ENCODE data around the gene TESK1. TPM values are rescaled to one million over a fixed set of nuclear protein-coding genes. Genes with fewer than 3 reads are reported as not detected.

Gene TESK1
- total RNA-seq, 1 donor from 2014 or later: 5.2 TPM

DNA sequence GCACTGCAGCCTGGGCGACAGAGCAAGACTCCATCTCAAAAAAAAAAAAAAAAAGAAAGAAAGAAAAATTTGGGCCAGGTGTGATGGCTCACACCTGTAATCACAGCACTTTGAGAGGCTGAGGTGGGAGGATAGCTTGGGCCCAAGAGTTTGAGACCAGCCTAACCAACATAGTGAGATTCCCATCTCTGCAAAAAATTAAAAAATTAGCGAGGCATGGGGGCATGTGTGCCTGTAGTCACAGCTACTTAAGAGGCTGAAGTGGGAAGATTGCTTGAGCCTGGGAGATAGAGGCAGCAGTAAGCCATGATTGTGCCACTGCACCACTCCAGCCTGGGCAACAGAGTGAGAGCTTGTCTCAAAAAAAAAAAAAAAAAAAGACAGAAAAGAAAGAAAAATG is 48.5 kb downstream of the TESK1 start:
- H3K4me3 Mint-ChIP-seq: no peak overlapping the region
- no peak overlapping the region for H2AFZ ChIP-seq (replicated peaks)
- H3K36me3 Mint-ChIP-seq: peaks cover 2% of the 10 kb centered on the region
- peaks cover 9% of the 10 kb centered on the region for H3K4me1 ChIP-seq
- H3K4me2 ChIP-seq: no peak overlapping the region
- no peaks in the 10 kb centered on the region for H3K36me3 ChIP-seq
- H3K4me3 ChIP-seq: no peak overlapping the region
- H3K27ac ChIP-seq: no peak overlapping the region
- no peak for DNase-seq (ENCODE audit: low spot score)
- H4K20me1 ChIP-seq (ENCODE audit: low read depth): no peaks in the 10 kb centered on the region
- peaks cover 19% of the 10 kb centered on the region for H3K4me1 Mint-ChIP-seq
- H3K27me3 Mint-ChIP-seq (ENCODE audit: insufficient read depth, low read depth): peaks cover 19% of the 10 kb centered on the region
- TF ChIP-seq EZH2 (IDR thresholded peaks at IDR 0.05) (no peak), EZH2phosphoT487 (IDR thresholded peaks at IDR 0.05) (no peak), CTCF (IDR thresholded peaks at IDR 0.05) (no peak)
- peaks cover 15% of the 10 kb centered on the region for H3K27me3 ChIP-seq
- peaks cover 3% of the 10 kb centered on the region for H3K9me3 Mint-ChIP-seq
- no peak overlapping the region for H3K27ac Mint-ChIP-seq
- no peak overlapping the region for H3K9ac ChIP-seq
- H3F3A ChIP-seq (ENCODE audit: low read depth): peaks cover 19% of the 10 kb centered on the region
- no peaks in the 10 kb centered on the region for H3K9me3 ChIP-seq (ENCODE audit: low read depth)
- H3K79me2 ChIP-seq (ENCODE audit: low read depth): no peaks in the 10 kb centered on the region

DNA sequence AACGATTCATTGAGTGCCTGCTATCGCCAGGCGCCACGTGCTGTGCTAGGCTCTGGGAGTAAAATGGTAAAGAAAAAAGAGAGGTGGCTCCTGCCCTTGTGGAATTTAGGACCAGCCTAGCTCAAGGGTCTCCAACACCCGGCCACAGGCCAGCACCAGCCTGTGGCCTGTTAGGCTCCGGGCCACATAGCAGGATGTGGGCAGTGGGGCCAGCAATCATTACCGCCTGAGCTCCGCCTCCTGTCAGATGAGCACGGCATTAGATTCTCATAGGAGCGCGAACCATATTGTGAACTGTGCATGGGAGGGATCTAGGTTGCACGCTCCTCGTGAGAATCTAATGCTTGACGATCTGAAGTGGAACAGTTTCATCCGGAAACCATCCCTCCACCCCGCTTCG is 51.3 kb downstream of the TESK1 start:
- Histone ChIP-seq H3K4me2 (no peak overlapping the region), H4K20me1 (ENCODE audit: low read depth) (peaks cover 10% of the 10 kb centered on the region), H3K27ac (no peak overlapping the region), H3K4me1 (no peaks in the 10 kb centered on the region), H3F3A (ENCODE audit: low read depth) (peaks cover 37% of the 10 kb centered on the region), H3K36me3 (no peaks in the 10 kb centered on the region), H3K4me3 (no peak overlapping the region), H3K9ac (no peak overlapping the region), H3K9me3 (ENCODE audit: low read depth) (no peaks in the 10 kb centered on the region), H3K27me3 (peaks cover 15% of the 10 kb centered on the region), H3K79me2 (ENCODE audit: low read depth) (peaks cover 8% of the 10 kb centered on the region), H2AFZ (replicated peaks) (no peak overlapping the region)
- Mint-ChIP-seq H3K27ac (no peak overlapping the region), H3K27me3 (ENCODE audit: insufficient read depth, low read depth) (peaks cover 16% of the 10 kb centered on the region), H3K4me3 (peak overlapping the region; percentile 91), H3K9me3 (peaks cover 3% of the 10 kb centered on the region), H3K36me3 (peaks cover 22% of the 10 kb centered on the region), H3K4me1 (peaks cover 35% of the 10 kb centered on the region)
- no peak for DNase-seq (ENCODE audit: low spot score)
- no peak for TF ChIP-seq CTCF (IDR thresholded peaks at IDR 0.05)
- no peak for TF ChIP-seq EZH2phosphoT487 (IDR thresholded peaks at IDR 0.05)
- no peak for TF ChIP-seq EZH2 (IDR thresholded peaks at IDR 0.05)

- H3K9ac ChIP-seq: no peak overlapping the region
- DNase-seq (ENCODE audit: low spot score): no peak
- TF ChIP-seq CTCF (IDR thresholded peaks at IDR 0.05): no peak
- TF ChIP-seq EZH2 (IDR thresholded peaks at IDR 0.05): peak; percentile 17
- peaks cover 15% of the 10 kb centered on the region for H3K27me3 Mint-ChIP-seq (ENCODE audit: insufficient read depth, low read depth)
- H3K36me3 Mint-ChIP-seq: peaks cover 26% of the 10 kb centered on the region
- H3K4me1 ChIP-seq: no peaks in the 10 kb centered on the region
- H3K4me1 Mint-ChIP-seq: peaks cover 39% of the 10 kb centered on the region
- H4K20me1 ChIP-seq (ENCODE audit: low read depth): peaks cover 10% of the 10 kb centered on the region
- H3K27ac ChIP-seq: no peak overlapping the region
- peaks cover 42% of the 10 kb centered on the region for H3F3A ChIP-seq (ENCODE audit: low read depth)
- H3K9me3 Mint-ChIP-seq: peaks cover 3% of the 10 kb centered on the region
- peaks cover 15% of the 10 kb centered on the region for H3K27me3 ChIP-seq
- H3K9me3 ChIP-seq (ENCODE audit: low read depth): no peaks in the 10 kb centered on the region
- H2AFZ ChIP-seq (replicated peaks): peak overlapping the region; percentile 60
- peak overlapping the region; percentile 82 for H3K4me2 ChIP-seq
- H3K4me3 ChIP-seq: peak overlapping the region; percentile 75
- H3K36me3 ChIP-seq: no peaks in the 10 kb centered on the region
- H3K4me3 Mint-ChIP-seq: peak overlapping the region; percentile 91
- H3K27ac Mint-ChIP-seq: peak overlapping the region; percentile 100
- peaks cover 8% of the 10 kb centered on the region for H3K79me2 ChIP-seq (ENCODE audit: low read depth)
Observed at GRCh38 chr9:35656831-35657545, 51.9 kb downstream of the TESK1 start.

Data from neural progenitor cell (in vitro differentiated cells).